ENCODE data around the gene SLC25A5. TPM values are rescaled to one million over a fixed set of nuclear protein-coding genes. Genes with fewer than 3 reads are reported as not detected.

SLC25A5 gene
- total RNA-seq, 1 experiment from 2014 or later: 454 TPM

- Histone ChIP-seq H3K9ac (ENCODE audit: extremely low read depth, insufficient read length, low read length) (no peak overlapping the region), H3K56ac (ENCODE audit: insufficient read length, low read depth, low read length) (no peak overlapping the region), H2AFZ (ENCODE audit: low read length) (no peak overlapping the region), H3K79me2 (ENCODE audit: insufficient read depth, low read length) (peaks cover 2% of the 10 kb centered on the region; the same call in 1 of the 2 replicates), H3K27ac (ENCODE audit: insufficient read length, low read depth, low read length) (no peak overlapping the region), H3K4ac (ENCODE audit: low read depth, low read length) (no peak overlapping the region), H3K18ac (ENCODE audit: insufficient read length, low read depth, low read length) (no peak overlapping the region), H3K9me3 (ENCODE audit: control insufficient read depth, low read depth, low read length) (peaks cover 23% of the 10 kb centered on the region), H2BK120ac (ENCODE audit: low read depth, low read length, poor library complexity, severe bottlenecking) (no peak overlapping the region), H4K5ac (ENCODE audit: insufficient read length, low read depth, low read length) (no peak overlapping the region), H2BK5ac (ENCODE audit: insufficient read length, low read length) (no peak overlapping the region), H3K4me2 (ENCODE audit: insufficient read depth, insufficient read length, low read length) (no peak overlapping the region), H4K8ac (replicated peaks; ENCODE audit: insufficient read length, low read depth, low read length) (no peak overlapping the region), H3K23me2 (ENCODE audit: insufficient read length, low read depth, low read length, poor library complexity, severe bottlenecking) (no peaks in the 10 kb centered on the region), H3K27me3 (ENCODE audit: insufficient read depth, low read length) (no peaks in the 10 kb centered on the region), H4K91ac (ENCODE audit: insufficient read length, low read depth, low read length) (no peak overlapping the region), H3T11ph (ENCODE audit: low read length) (no peak overlapping the region), H4K20me1 (ENCODE audit: control insufficient read depth, insufficient read depth, insufficient read length) (no peaks in the 10 kb centered on the region), H3K23ac (ENCODE audit: insufficient read length, low read depth, low read length) (no peak overlapping the region), H2BK15ac (ENCODE audit: low read depth, low read length) (no peak overlapping the region), H2BK20ac (ENCODE audit: low read depth, low read length, poor library complexity, severe bottlenecking) (no peak overlapping the region), H3K14ac (ENCODE audit: insufficient read depth, low read length) (no peak overlapping the region), H3K4me1 (ENCODE audit: insufficient read depth, low read length) (no peaks in the 10 kb centered on the region), H2BK12ac (ENCODE audit: insufficient read length, low read depth, low read length) (no peak overlapping the region), H2AK5ac (ENCODE audit: insufficient read length, low read length) (no peak overlapping the region), H3K79me1 (ENCODE audit: insufficient read depth, low read depth, low read length, poor library complexity, severe bottlenecking) (no peaks in the 10 kb centered on the region)
- no peak for TF ChIP-seq CTCF (conservative IDR thresholded peaks at IDR 0.05)
- H3K36me3 Mint-ChIP-seq (ENCODE audit: insufficient read depth in 1 of 3, low read depth in 3 of 3): peaks cover 14 to 17% (median 15%) of the 10 kb centered on the region in 3 experiments
- H3K4me1 Mint-ChIP-seq: no peaks in the 10 kb centered on the region; a peak in 1 of 4 replicates
- no peak overlapping the region for H3K27ac Mint-ChIP-seq
- WGBS (ENCODE audit: extremely low coverage, insufficient read length, low lambda C conversion rate): no CpG with 5 or more reads among the region's 3 CpGs
- DNase-seq: no peak
- peaks cover 63 to 65% of the 10 kb centered on the region in 2 experiments for H3K9me3 Mint-ChIP-seq
- no peaks in the 10 kb centered on the region; the same call in 1 of the 2 replicates for H3K27me3 Mint-ChIP-seq (ENCODE audit: low read depth)
- no peak overlapping the region for H3K4me3 Mint-ChIP-seq
Measured at GRCh38 chrX:119465555-119465954, 2.7 kb upstream of the SLC25A5 start.
